NCI-H1417 treated with DMSO at 0.1 percent for 48 hours (cell line): Measurements from ENCODE around the gene TUBA3E.
"Not testable (repeated sequence)": the region's sequence is repeated elsewhere in the genome, so short reads cannot be mapped to it uniquely, and the experiment has no call there.

Source experiments
- DNase-seq: peaks from one replicate; lab custom pipeline; 2025; lab: John Stamatoyannopoulos, UW

The TUBA3E gene

GRCh38 chr2:130191319-130191718 lies 6.9 kb downstream of the TUBA3E start:
- not testable (repeated sequence) for DNase-seq

GRCh38 chr2:130190237-130190636 lies 8.0 kb downstream of the TUBA3E start:
- DNase-seq: no peak

GRCh38 chr2:130188958-130189357 lies 9.3 kb downstream of the TUBA3E start:
- not testable (repeated sequence) for DNase-seq

- not testable (repeated sequence) for DNase-seq
Measured at GRCh38 chr2:130187859-130188792, 10.1 kb downstream of the TUBA3E start.

- DNase-seq: no peak
Measured at GRCh38 chr2:130187268-130187667, 11.0 kb downstream of the TUBA3E start.

GRCh38 chr2:130186391-130186790 lies 11.8 kb downstream of the TUBA3E start:
- DNase-seq: no peak

GRCh38 chr2:130185896-130186295 lies 12.3 kb downstream of the TUBA3E start:
- DNase-seq: no peak

GRCh38 chr2:130185436-130185835 lies 12.8 kb downstream of the TUBA3E start:
- no peak for DNase-seq

- DNase-seq: no peak
Measured at GRCh38 chr2:130183512-130184373, 14.5 kb downstream of the TUBA3E start.

- DNase-seq: not testable (repeated sequence)
Measured at GRCh38 chr2:130182826-130183511, 15.3 kb downstream of the TUBA3E start.

GRCh38 chr2:130181880-130182682 lies 16.2 kb downstream of the TUBA3E start, which contains the start of gene MZT2B:
Gene MZT2B, plus strand, starts transcription at chr2:130182262. Its CDS starts 21 bp downstream, at chr2:130182283.
- DNase-seq: peak; percentile 35

GRCh38 chr2:130181325-130181879 lies 16.8 kb downstream of the TUBA3E start, which contains the start of gene SMPD4:
Gene SMPD4, minus strand, starts transcription at chr2:130181602. Its CDS starts 5,010 bp downstream, at chr2:130176592.
- peak; percentile 84 for DNase-seq

GRCh38 chr2:130180404-130181324 lies 17.6 kb downstream of the TUBA3E start:
- DNase-seq: not testable (repeated sequence)

GRCh38 chr2:130174866-130175265 lies 23.4 kb downstream of the TUBA3E start:
- not testable (repeated sequence) for DNase-seq

- no peak for DNase-seq
Measured at GRCh38 chr2:130169896-130170295, 28.3 kb downstream of the TUBA3E start.

GRCh38 chr2:130169163-130169562 lies 29.1 kb downstream of the TUBA3E start:
- DNase-seq: not testable (repeated sequence)

- not testable (repeated sequence) for DNase-seq
Measured at GRCh38 chr2:130166611-130167010, 31.6 kb downstream of the TUBA3E start.

- DNase-seq: no peak
Measured at GRCh38 chr2:130165293-130166016, 32.8 kb downstream of the TUBA3E start.

GRCh38 chr2:130162968-130163367 lies 35.3 kb downstream of the TUBA3E start:
- no peak for DNase-seq
